Karpas-422 (cell line): ENCODE data around the gene ZDHHC14. TPM values are rescaled to one million over a fixed set of nuclear protein-coding genes. Genes with fewer than 3 reads are reported as not detected.
"Not testable (repeated sequence)": the region's sequence is repeated elsewhere in the genome, so short reads cannot be mapped to it uniquely, and the experiment has no call there.

ENCODE experiments used
- DNase-seq: peaks from one replicate; pipeline ENCODE4 v3.0.0-alpha.2; 2015
- H2AFZ ChIP-seq: fragments of 200-600 bp; sonication (generic); 2 replicates; pipeline ENCODE4 v1.6.1; 2014; ENCODE audit warnings: antibody characterized with exemption, low read length, mixed read lengths
- H3K27ac ChIP-seq: fragments of 200-600 bp; sonication (generic); 2 replicates; pipeline ENCODE4 v1.5.1; 2014; ENCODE audit warnings: mild to moderate bottlenecking, low read length, moderate library complexity
- H3K27me3 ChIP-seq: fragments of 200-600 bp; sonication (generic); 2 replicates; pipeline ENCODE4 v1.6.1; 2014; ENCODE audit warnings: low read length, mixed read lengths
- H3K36me3 ChIP-seq: fragments of 200-600 bp; sonication (generic); 2 replicates; pipeline ENCODE4 v1.6.1; 2014; ENCODE audit warnings: low read length, mixed read lengths; ENCODE audit not compliant: insufficient read depth
- H3K4me1 ChIP-seq: fragments of 200-600 bp; sonication (generic); 2 replicates; pipeline ENCODE4 v1.6.1; 2014; ENCODE audit warnings: mild to moderate bottlenecking, low read length, mixed read lengths
- H3K4me2 ChIP-seq: fragments of 200-600 bp; sonication (generic); 2 replicates; pipeline ENCODE4 v1.6.1; 2014; ENCODE audit warnings: low read length, low read depth, mild to moderate bottlenecking; ENCODE audit not compliant: poor library complexity, severe bottlenecking
- H3K4me3 ChIP-seq: fragments of 200-600 bp; sonication (generic); 2 replicates; pipeline ENCODE4 v1.5.1; 2014; ENCODE audit warnings: mild to moderate bottlenecking, antibody characterized with exemption, low read length, mixed read lengths
- H3K79me2 ChIP-seq: fragments of 200-600 bp; sonication (generic); 2 replicates; pipeline ENCODE4 v1.6.1; 2014; ENCODE audit warnings: mild to moderate bottlenecking, low read length, mixed read lengths
- H3K9ac ChIP-seq: fragments of 200-600 bp; sonication (generic); 2 replicates; pipeline ENCODE4 v1.6.0; 2014; ENCODE audit warnings: low read length
- H3K9me2 ChIP-seq: fragments of 200-600 bp; sonication (generic), shearing (Covaris generic); replicated peaks from 2 replicates; pipeline ENCODE4 v1.6.0; 2014; ENCODE audit warnings: mild to moderate bottlenecking, low read length, moderate library complexity; ENCODE audit not compliant: insufficient read depth
- H3K9me3 ChIP-seq: fragments of 300-700, 200-600 bp; sonication (generic); 2 replicates; pipeline ENCODE4 v1.6.1; 2014; ENCODE audit warnings: low read length, mixed read lengths
- H4K20me1 ChIP-seq: fragments of 200-600 bp; sonication (generic); 2 replicates; pipeline ENCODE4 v1.6.1; 2014; ENCODE audit warnings: mild to moderate bottlenecking, antibody characterized with exemption, low read length, low read depth; ENCODE audit not compliant: insufficient read depth
- total RNA-seq: library from RNA; depleted of rRNA; stranded (reverse); fragments of >200 nt; shearing (Covaris generic); gene quantifications from 2 replicates; pipeline ENCODE4 v1.2.3, GENCODE V29; 2014; ENCODE audit warnings: low replicate concordance

Gene ZDHHC14
- total RNA-seq, 1 experiment from 2014 or later = 1.1 TPM

DNA sequence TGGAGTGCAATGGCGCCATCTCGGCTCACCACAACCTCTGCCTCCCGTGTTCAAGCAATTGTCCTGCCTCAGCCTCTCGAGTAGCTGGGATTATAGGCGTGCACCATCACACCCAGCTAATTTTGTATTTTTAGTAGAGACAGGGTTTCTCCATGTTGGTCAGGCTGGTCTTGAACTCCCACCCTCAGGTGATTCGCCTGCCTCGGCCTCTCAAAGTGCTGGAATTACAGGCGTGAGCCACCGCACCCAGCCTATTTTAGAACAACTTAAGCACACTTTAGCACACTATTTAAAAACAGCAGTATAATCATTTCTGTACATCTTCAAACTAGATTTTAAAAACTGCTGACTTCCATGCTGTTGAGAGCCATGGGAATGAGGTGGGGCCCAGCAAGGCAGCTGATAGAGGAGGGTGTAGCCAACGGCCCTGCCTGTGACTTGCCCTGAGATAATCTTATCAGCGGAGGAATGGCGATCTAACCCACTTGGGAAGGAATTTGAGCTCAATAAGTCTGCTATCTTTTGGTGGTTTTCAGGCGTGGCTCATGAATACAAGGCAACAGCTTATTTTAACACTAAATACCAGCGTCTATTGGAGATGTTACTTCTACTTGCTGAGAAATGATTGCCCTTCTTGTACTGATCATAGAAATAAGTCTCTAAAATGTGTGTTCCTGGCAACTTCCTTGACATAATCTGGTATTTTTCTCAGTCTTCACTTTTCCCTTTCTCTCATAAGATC, 12.1 kb downstream of the ZDHHC14 start:
- no peak overlapping the region for H3K4me3 ChIP-seq
- no peak overlapping the region for H3K27ac ChIP-seq
- H3K4me2 ChIP-seq = no peak overlapping the region
- no peaks in the 10 kb centered on the region for H3K9me2 ChIP-seq
- no peaks in the 10 kb centered on the region for H3K79me2 ChIP-seq
- H3K9me3 ChIP-seq = peaks cover 10% of the 10 kb centered on the region; the same call in 1 of the 2 replicates
- 0 out of 2 replicates have a peak, but pooled peaks cover under 1% of the 10 kb centered on the region for H4K20me1 ChIP-seq
- H3K36me3 ChIP-seq = no peaks in the 10 kb centered on the region
- no peak overlapping the region for H3K9ac ChIP-seq
- H2AFZ ChIP-seq = no peak overlapping the region
- no peaks in the 10 kb centered on the region for H3K4me1 ChIP-seq
- peaks cover 8% of the 10 kb centered on the region; the same call in 1 of the 2 replicates for H3K27me3 ChIP-seq
- no peak for DNase-seq

DNA sequence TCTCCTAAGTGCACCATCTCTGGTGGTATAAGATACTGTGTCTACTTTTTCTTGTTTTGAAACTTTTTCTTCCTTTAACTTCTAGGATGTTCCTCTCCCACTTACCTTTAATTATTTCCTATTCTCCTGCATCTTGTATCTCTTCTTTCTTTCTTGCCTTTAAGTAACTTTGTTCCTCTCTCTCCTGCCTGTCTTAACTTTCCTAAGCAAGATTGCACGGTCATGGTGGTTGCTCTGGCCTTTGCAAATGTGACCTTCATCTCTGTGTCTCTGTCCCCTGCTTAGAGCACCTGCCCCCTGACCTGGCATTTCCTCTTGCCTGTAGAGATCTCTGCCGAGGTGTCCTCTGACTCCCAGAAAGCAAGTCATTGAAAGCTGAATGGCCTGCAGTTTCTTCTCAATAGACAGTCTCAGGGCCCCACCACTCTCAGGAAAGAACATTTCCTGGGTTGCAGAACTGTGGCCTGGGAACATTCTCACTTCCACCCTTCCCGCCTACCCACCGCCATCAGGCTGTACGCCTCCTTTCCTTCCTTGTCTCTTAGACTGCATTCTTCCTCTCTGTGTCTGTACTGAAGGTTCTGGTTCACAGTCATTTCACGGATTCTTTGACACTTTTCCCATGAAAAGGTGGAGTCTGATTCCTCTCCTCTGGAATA, 12.8 kb downstream of the ZDHHC14 start:
- no peaks in the 10 kb centered on the region for H3K9me2 ChIP-seq
- 0 out of 2 replicates have a peak, but pooled peaks cover 4% of the 10 kb centered on the region for H4K20me1 ChIP-seq
- H3K9ac ChIP-seq = no peak overlapping the region
- H3K4me2 ChIP-seq = no peak overlapping the region
- no peak overlapping the region for H3K4me3 ChIP-seq
- no peaks in the 10 kb centered on the region for H3K79me2 ChIP-seq
- H3K9me3 ChIP-seq = peaks cover 10% of the 10 kb centered on the region; the same call in 1 of the 2 replicates
- H3K27me3 ChIP-seq = peaks cover 8% of the 10 kb centered on the region; the same call in 1 of the 2 replicates
- no peak for DNase-seq
- no peak overlapping the region for H2AFZ ChIP-seq
- H3K4me1 ChIP-seq = no peaks in the 10 kb centered on the region
- no peak overlapping the region for H3K27ac ChIP-seq
- no peaks in the 10 kb centered on the region for H3K36me3 ChIP-seq

DNA sequence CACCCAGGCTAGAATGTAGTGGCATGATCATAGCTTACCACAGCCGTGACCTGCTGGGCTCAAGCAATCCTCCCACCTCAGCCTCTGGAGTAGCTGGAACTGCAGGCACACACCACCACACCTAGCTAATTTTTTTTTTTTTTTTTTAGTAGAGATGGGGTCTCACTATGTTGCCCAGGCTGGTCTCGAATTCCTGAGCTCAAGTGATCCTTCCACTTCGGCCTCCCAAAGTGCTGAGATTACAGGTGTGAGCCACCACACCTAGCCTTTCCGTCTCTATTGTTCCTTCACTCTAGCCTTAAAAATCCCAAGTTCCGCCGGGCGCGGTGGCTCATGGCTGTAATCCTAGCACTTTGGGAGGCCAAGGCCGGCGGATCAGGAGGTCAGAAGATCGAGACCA, 14.2 kb downstream of the ZDHHC14 start:
- not testable (repeated sequence) for H3K4me1 ChIP-seq, H3K36me3 ChIP-seq, H3K4me3 ChIP-seq, H3K9ac ChIP-seq, H3K27me3 ChIP-seq, H3K4me2 ChIP-seq, DNase-seq, H3K9me2 ChIP-seq, H4K20me1 ChIP-seq, H2AFZ ChIP-seq, H3K79me2 ChIP-seq, H3K27ac ChIP-seq, H3K9me3 ChIP-seq

DNA sequence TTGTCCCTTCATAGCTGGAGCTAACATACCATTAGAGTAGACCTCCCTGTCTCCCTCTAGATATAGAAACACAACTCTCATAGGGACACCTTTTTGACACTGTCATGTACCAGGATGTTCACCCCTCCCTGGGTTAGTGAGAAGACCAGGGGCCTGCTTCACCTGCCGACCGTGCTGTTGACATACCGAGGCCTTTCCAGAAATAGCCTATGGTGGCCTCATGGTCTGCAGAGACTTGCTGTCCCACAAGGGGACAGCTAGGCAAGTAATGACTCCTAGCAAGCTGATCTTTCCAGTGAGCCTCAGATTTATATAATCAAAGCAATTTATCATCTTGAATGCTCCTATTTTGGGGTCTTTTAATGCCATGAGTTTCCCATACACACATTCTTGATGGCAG, 15.0 kb downstream of the ZDHHC14 start:
- no peak overlapping the region for H3K9ac ChIP-seq
- no peaks in the 10 kb centered on the region for H3K36me3 ChIP-seq
- H3K9me2 ChIP-seq = no peaks in the 10 kb centered on the region
- 0 out of 2 replicates have a peak, but pooled peaks cover under 1% of the 10 kb centered on the region for H3K9me3 ChIP-seq
- H3K4me2 ChIP-seq = no peak overlapping the region
- H2AFZ ChIP-seq = no peak overlapping the region
- no peaks in the 10 kb centered on the region for H3K79me2 ChIP-seq
- H3K4me1 ChIP-seq = no peaks in the 10 kb centered on the region
- H3K27me3 ChIP-seq = peaks cover 3% of the 10 kb centered on the region; the same call in 1 of the 2 replicates
- no peak overlapping the region for H3K4me3 ChIP-seq
- 0 out of 2 replicates have a peak, but pooled peaks cover 4% of the 10 kb centered on the region for H4K20me1 ChIP-seq
- no peak for DNase-seq
- H3K27ac ChIP-seq = no peak overlapping the region

DNA sequence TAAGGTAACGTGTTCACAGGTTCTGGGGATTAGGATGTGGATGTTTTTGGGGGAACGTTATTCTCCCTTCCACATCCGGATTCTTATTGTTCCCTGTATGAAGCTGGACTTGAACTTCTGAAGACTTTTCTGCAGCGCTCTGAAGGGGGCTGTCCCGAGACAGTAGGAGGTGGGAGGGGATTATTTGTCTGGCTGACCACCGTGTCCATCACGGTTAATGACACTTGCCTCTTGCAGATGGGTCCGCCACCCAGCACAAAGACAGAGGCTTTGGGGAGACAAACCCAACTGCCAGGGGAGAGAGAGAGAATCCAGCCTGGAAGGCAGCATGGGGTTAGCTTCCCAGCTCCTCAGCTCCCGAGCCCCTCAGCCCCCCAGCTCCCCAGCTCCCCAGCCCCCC, 16.7 kb downstream of the ZDHHC14 start:
- H3K4me1 ChIP-seq = no peaks in the 10 kb centered on the region
- H3K36me3 ChIP-seq = no peaks in the 10 kb centered on the region
- H3K9ac ChIP-seq = no peak overlapping the region
- H3K27ac ChIP-seq = no peak overlapping the region
- no peak overlapping the region for H3K4me2 ChIP-seq
- no peak for DNase-seq
- no peaks in the 10 kb centered on the region for H3K9me2 ChIP-seq
- no peaks in the 10 kb centered on the region for H3K9me3 ChIP-seq
- 0 out of 2 replicates have a peak, but pooled peaks cover 4% of the 10 kb centered on the region for H4K20me1 ChIP-seq
- no peak overlapping the region for H2AFZ ChIP-seq
- no peaks in the 10 kb centered on the region for H3K79me2 ChIP-seq
- H3K27me3 ChIP-seq = no peaks in the 10 kb centered on the region
- no peak overlapping the region for H3K4me3 ChIP-seq

DNA sequence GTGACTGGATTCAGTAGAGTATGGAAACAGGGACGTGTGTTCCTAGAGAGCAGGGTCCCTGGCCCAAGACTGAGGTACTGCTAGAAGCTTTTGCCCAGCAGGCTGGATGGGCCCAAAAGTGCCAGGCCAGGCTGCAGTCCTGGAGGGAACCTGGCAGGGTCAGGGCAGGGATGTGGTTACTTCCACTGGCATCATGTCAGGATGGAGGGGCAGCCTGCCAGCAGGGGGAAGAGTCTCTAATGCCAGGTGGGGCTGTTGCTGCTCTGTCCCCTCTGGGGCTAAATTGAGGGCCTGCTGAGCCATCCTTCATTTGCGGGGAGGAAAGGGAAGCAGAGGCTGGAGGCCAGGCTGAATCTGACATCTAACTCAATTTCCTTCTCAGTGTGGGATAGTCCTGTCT, 17.2 kb downstream of the ZDHHC14 start:
- no peak overlapping the region for H3K9ac ChIP-seq
- no peaks in the 10 kb centered on the region for H3K79me2 ChIP-seq
- H3K4me3 ChIP-seq = no peak overlapping the region
- no peak for DNase-seq
- no peak overlapping the region for H3K27ac ChIP-seq
- no peaks in the 10 kb centered on the region for H3K4me1 ChIP-seq
- H3K9me2 ChIP-seq = no peaks in the 10 kb centered on the region
- no peaks in the 10 kb centered on the region for H3K9me3 ChIP-seq
- no peaks in the 10 kb centered on the region for H3K27me3 ChIP-seq
- H3K36me3 ChIP-seq = no peaks in the 10 kb centered on the region
- no peak overlapping the region for H2AFZ ChIP-seq
- 0 out of 2 replicates have a peak, but pooled peaks cover 4% of the 10 kb centered on the region for H4K20me1 ChIP-seq
- H3K4me2 ChIP-seq = no peak overlapping the region

DNA sequence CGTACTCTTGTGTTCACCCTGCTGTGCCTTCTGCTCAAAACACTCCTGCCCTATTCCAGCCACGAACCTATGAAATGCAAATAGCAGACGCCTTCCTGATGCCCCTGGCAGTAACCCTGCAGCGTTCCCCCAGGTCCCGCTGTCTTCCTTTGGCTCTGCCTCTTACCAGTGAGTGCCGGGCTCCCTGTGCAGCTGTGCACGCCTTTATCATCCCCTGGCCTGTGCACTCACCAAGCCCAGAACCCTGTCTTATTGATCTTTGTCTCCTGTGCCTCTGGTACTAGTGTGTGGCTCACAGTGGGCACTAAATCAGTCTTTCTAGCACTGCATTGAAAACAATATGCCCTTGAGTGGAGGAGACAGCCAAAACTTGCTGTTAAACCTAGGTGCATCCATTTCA, 19.7 kb downstream of the ZDHHC14 start:
- Histone ChIP-seq H3K27ac (no peak overlapping the region), H3K4me2 (no peak overlapping the region), H3K9ac (no peak overlapping the region), H3K9me2 (no peaks in the 10 kb centered on the region), H3K27me3 (no peaks in the 10 kb centered on the region), H3K9me3 (no peaks in the 10 kb centered on the region), H3K4me1 (no peaks in the 10 kb centered on the region), H3K36me3 (no peaks in the 10 kb centered on the region), H3K4me3 (no peak overlapping the region), H4K20me1 (0 out of 2 replicates have a peak, but pooled peaks cover 4% of the 10 kb centered on the region), H3K79me2 (no peaks in the 10 kb centered on the region), H2AFZ (no peak overlapping the region)
- DNase-seq = no peak

DNA sequence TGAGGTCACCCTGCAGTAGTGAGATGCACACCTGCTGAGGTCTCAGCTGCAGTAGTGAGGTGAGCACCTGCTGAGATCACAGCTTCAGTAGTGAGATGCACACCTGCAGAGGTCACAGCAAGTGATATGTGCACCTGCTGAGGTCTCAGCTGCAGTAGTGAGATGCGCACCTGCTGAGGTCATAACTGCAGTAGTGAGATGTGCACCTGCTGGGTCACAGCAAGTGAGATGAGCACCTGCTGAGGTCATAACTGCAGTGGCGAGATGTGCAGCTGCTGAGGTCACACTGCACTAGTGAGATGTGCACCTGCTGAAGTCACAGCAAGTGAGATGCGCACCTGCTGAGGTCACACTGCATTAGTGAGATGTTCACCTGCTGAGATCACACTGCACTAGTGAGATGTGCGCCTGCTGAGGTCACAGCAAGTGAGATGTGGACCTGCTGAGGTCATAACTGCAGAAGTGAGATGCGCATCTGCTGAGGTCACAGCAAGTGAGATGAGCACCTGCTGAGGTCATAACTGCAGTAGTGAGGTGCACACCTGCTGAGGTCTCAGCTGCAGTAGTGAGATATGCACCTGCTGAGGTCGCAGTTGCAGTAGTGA, 20.8 kb downstream of the ZDHHC14 start:
- no peaks in the 10 kb centered on the region for H3K9me3 ChIP-seq
- DNase-seq = no peak
- no peak overlapping the region for H3K4me2 ChIP-seq
- H3K9me2 ChIP-seq = no peaks in the 10 kb centered on the region
- H3K36me3 ChIP-seq = no peaks in the 10 kb centered on the region
- H3K4me3 ChIP-seq = no peak overlapping the region
- H4K20me1 ChIP-seq = 0 out of 2 replicates have a peak, but pooled peaks cover 4% of the 10 kb centered on the region
- no peaks in the 10 kb centered on the region for H3K4me1 ChIP-seq
- no peak overlapping the region for H2AFZ ChIP-seq
- no peaks in the 10 kb centered on the region for H3K79me2 ChIP-seq
- no peaks in the 10 kb centered on the region for H3K27me3 ChIP-seq
- no peak overlapping the region for H3K27ac ChIP-seq
- no peak overlapping the region for H3K9ac ChIP-seq
